ENCODE measurements around the gene FBXO47. TPM values are rescaled to one million over a fixed set of nuclear protein-coding genes. Genes with fewer than 3 reads are reported as not detected.

The FBXO47 gene
- total and polyA plus RNA-seq, 2 of the 13 experiments (the other 11 are each of a cell fraction or from before 2014, with no cell fraction given): not detected

DNA sequence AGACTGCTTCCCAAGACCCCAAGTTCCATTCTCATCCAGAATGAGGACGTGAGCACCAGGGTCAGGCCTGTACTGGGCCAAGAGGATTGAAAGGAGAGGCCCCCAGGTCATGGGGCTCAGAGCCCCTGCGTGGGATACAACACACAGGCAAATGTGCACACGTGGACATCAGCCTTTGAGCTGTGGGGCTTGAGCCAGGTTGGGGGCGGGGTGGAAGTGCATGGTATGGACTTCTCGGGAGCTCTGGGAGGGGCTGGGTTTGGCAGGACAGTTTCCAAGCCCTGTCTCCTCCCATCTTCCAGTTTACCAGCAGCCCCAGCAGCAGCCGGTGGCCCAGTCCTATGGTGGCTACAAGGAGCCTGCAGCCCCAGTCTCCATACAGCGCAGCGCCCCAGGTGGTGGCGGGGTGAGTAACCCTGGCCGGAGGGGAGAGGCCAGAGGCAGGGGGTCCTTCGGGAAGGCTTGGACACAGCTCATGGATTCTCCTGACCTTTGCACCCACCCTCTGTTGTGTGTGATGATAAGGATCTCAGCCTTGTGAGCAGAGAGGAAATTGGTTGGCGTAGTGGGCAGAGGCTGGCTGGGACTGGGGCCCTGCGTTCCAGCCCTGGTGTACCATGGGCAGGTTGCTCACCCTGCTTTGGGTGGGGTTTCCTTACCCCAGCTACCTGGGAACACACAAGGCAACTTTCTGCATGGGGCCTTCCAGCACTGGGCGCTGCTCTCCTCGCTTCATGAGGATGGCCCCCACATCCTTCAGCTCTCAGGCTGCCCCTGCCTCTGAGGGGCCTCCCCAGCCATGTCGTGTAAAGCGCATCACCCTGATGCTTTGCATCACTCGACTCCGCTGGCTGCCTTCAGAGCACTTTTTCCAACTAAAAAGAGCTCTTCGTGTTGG, 52.2 kb downstream of the FBXO47 start (continued):
- TF ChIP-seq, protein P1, sequence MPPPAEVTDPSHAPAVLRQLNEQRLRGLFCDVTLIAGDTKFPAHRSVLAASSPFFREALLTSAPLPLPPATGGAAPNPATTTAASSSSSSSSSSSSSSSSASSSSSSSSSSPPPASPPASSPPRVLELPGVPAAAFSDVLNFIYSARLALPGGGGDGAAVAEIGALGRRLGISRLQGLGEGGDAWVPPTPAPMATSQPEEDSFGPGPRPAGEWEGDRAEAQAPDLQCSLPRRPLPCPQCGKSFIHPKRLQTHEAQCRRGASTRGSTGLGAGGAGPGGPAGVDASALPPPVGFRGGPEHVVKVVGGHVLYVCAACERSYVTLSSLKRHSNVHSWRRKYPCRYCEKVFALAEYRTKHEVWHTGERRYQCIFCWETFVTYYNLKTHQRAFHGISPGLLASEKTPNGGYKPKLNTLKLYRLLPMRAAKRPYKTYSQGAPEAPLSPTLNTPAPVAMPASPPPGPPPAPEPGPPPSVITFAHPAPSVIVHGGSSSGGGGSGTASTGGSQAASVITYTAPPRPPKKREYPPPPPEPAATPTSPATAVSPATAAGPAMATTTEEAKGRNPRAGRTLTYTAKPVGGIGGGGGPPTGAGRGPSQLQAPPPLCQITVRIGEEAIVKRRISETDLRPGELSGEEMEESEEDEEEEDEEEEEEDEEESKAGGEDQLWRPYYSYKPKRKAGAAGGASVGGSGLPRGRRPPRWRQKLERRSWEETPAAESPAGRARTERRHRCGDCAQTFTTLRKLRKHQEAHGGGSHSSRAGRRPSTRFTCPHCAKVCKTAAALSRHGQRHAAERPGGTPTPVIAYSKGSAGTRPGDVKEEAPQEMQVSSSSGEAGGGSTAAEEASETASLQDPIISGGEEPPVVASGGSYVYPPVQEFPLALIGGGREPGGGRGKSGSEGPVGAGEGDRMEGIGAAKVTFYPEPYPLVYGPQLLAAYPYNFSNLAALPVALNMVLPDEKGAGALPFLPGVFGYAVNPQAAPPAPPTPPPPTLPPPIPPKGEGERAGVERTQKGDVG (CRISPR knock-in tag; IDR thresholded peaks at IDR 0.05; ENCODE audit: borderline replicate concordance): peak; percentile 97; the same call in 1 of the 2 replicates
- peak; percentile 53 for TF ChIP-seq NRL (CRISPR knock-in tag; IDR thresholded peaks at IDR 0.05; ENCODE audit: borderline replicate concordance)
- peak; percentile 78 for TF ChIP-seq ZSCAN25 (CRISPR knock-in tag; IDR thresholded peaks at IDR 0.05)
- TF ChIP-seq NCOA2 (CRISPR knock-in tag; IDR thresholded peaks at IDR 0.05): 0 out of 2 replicates have a peak, but pooled peaks have one; percentile 47
- no peak for TF ChIP-seq HNRNPH1 (optimal IDR thresholded peaks at IDR 0.05; ENCODE audit: low read depth, low read length)
- TF ChIP-seq ZNF773 (CRISPR knock-in tag; IDR thresholded peaks at IDR 0.05; ENCODE audit: borderline replicate concordance): no peak
- no peak for TF ChIP-seq CENPT (CRISPR knock-in tag; IDR thresholded peaks at IDR 0.05; ENCODE audit: low read depth)
- TF ChIP-seq ZNF235 (CRISPR knock-in tag; IDR thresholded peaks at IDR 0.05; ENCODE audit: borderline replicate concordance): no peak
- peak; percentile 67; the same call in 1 of the 2 replicates for TF ChIP-seq YEATS2 (CRISPR knock-in tag; IDR thresholded peaks at IDR 0.05; ENCODE audit: borderline replicate concordance)
- no peak for TF ChIP-seq ZNF879 (CRISPR knock-in tag; IDR thresholded peaks at IDR 0.05)
- TF ChIP-seq RARA (CRISPR knock-in tag; IDR thresholded peaks at IDR 0.05): peak; percentile 48; the same call in 1 of the 2 replicates
- 0 out of 2 replicates have a peak, but pooled peaks have one; percentile 4 for TF ChIP-seq CEBPG (CRISPR knock-in tag; IDR thresholded peaks at IDR 0.05)
- no peak for TF ChIP-seq ZNF552 (CRISPR knock-in tag; IDR thresholded peaks at IDR 0.05; ENCODE audit: borderline replicate concordance)
- TF ChIP-seq ZNF274 (CRISPR knock-in tag; IDR thresholded peaks at IDR 0.05): no peak
- TF ChIP-seq, protein P2, sequence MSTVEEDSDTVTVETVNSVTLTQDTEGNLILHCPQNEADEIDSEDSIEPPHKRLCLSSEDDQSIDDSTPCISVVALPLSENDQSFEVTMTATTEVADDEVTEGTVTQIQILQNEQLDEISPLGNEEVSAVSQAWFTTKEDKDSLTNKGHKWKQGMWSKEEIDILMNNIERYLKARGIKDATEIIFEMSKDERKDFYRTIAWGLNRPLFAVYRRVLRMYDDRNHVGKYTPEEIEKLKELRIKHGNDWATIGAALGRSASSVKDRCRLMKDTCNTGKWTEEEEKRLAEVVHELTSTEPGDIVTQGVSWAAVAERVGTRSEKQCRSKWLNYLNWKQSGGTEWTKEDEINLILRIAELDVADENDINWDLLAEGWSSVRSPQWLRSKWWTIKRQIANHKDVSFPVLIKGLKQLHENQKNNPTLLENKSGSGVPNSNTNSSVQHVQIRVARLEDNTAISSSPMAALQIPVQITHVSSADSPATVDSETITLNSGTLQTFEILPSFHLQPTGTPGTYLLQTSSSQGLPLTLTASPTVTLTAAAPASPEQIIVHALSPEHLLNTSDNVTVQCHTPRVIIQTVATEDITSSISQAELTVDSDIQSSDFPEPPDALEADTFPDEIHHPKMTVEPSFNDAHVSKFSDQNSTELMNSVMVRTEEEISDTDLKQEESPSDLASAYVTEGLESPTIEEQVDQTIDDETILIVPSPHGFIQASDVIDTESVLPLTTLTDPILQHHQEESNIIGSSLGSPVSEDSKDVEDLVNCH (CRISPR knock-in tag; IDR thresholded peaks at IDR 0.05): no peak
- peak; percentile 31 for TF ChIP-seq HIVEP1 (CRISPR knock-in tag; IDR thresholded peaks at IDR 0.05)
- TF ChIP-seq ONECUT2 (CRISPR knock-in tag; IDR thresholded peaks at IDR 0.05): no peak
- TF ChIP-seq KLF9 (CRISPR knock-in tag; IDR thresholded peaks at IDR 0.05; ENCODE audit: low read depth): no peak
- TF ChIP-seq CTCF (CRISPR knock-in tag; IDR thresholded peaks at IDR 0.05): peak; percentile 93

All from HepG2 (cell line).